GM23248 (cell line): ENCODE data around the gene EFNB2. TPM values are rescaled to one million over a fixed set of nuclear protein-coding genes. Genes with fewer than 3 reads are reported as not detected.

Source experiments
- DNase-seq: peaks from one replicate; pipeline ENCODE4 v3.0.0-alpha.2; 2015
- H2AFZ ChIP-seq: fragments of 200-600 bp; sonication (generic); 2 replicates; pipeline ENCODE4 v1.6.1; 2016; ENCODE audit warnings: antibody characterized with exemption
- H3F3A ChIP-seq: fragments of 200-600 bp; sonication (generic); 2 replicates; pipeline ENCODE4 v1.6.1; 2016; ENCODE audit warnings: mild to moderate bottlenecking, antibody characterized with exemption, mixed run types; ENCODE audit not compliant: insufficient read depth
- H3K27ac ChIP-seq: fragments of 200-600 bp; sonication (generic); 2 replicates; pipeline ENCODE4 v1.5.1; 2016; ENCODE audit warnings: mild to moderate bottlenecking
- H3K27me3 ChIP-seq: fragments of 200-600 bp; sonication (generic); replicated peaks from 2 replicates; pipeline ENCODE4 v1.6.1; 2016; ENCODE audit warnings: mild to moderate bottlenecking; ENCODE audit not compliant: insufficient read depth
- H3K36me3 ChIP-seq: fragments of 200-600 bp; sonication (generic); 2 replicates; pipeline ENCODE4 v1.6.1; 2016; ENCODE audit warnings: low read depth, mild to moderate bottlenecking
- H3K4me1 ChIP-seq: fragments of 200-600 bp; sonication (generic); 2 replicates; pipeline ENCODE4 v1.6.1; 2016; ENCODE audit warnings: mild to moderate bottlenecking; ENCODE audit not compliant: insufficient read depth
- H3K4me2 ChIP-seq: fragments of 200-600 bp; sonication (generic); one replicate; pipeline ENCODE4 v1.6.1; 2016; ENCODE audit warnings: mild to moderate bottlenecking; ENCODE audit not compliant: unreplicated experiment
- H3K4me3 ChIP-seq: fragments of 200-600 bp; sonication (generic); 2 replicates; pipeline ENCODE4 v1.5.1; 2016; ENCODE audit warnings: mild to moderate bottlenecking
- H3K79me2 ChIP-seq: fragments of 200-600 bp; sonication (generic); 2 replicates; pipeline ENCODE4 v1.6.1; 2016; ENCODE audit warnings: mild to moderate bottlenecking; ENCODE audit not compliant: insufficient read depth
- H3K9ac ChIP-seq: fragments of 200-600 bp; sonication (generic); 2 replicates; pipeline ENCODE4 v1.6.1; 2016; ENCODE audit warnings: mild to moderate bottlenecking
- H3K9me2 ChIP-seq: fragments of 200-600 bp; sonication (generic); 2 replicates; pipeline ENCODE4 v1.6.1; 2016; ENCODE audit warnings: mixed run types, mild to moderate bottlenecking, moderate library complexity; ENCODE audit not compliant: insufficient read depth
- H3K9me3 ChIP-seq: fragments of 200-600 bp; sonication (generic); one replicate; pipeline ENCODE4 v1.6.1; 2017; ENCODE audit warnings: low read depth
- H4K20me1 ChIP-seq: fragments of 200-600 bp; sonication (generic); 2 replicates; pipeline ENCODE4 v1.6.0; 2016; ENCODE audit not compliant: insufficient read depth
- EZH2 ChIP-seq: fragments of 200-600 bp; sonication (generic); IDR thresholded peaks from 2 replicates; pipeline ENCODE4 v1.6.1; 2018; ENCODE audit warnings: antibody characterized with exemption, mild to moderate bottlenecking; ENCODE audit not compliant: insufficient read depth, poor library complexity, severe bottlenecking
- EZH2phosphoT487 ChIP-seq: fragments of 200-600 bp; sonication (generic); IDR thresholded peaks from 2 replicates; pipeline ENCODE4 v1.6.1; 2018; ENCODE audit warnings: antibody characterized with exemption, moderate library complexity, mild to moderate bottlenecking, low read depth; ENCODE audit not compliant: insufficient read depth
- WGBS, 2 experiments: methylation state at CpG; one replicate each; pipeline ENCODE4 v1.1.6; 2015 to 2017; ENCODE audit warnings: low lambda C conversion rate in 2 of 2, low coverage in 1 of 2; ENCODE audit errors: missing lambda C conversion rate in 2 of 2; 5-methylcytosine and 5-hydroxymethylcytosine counted together
- in situ Hi-C: fragments of 300-500 bp; cut with MboI; formaldehyde crosslinking; loops from 2 replicates; pipeline ENCODE4 v1.15.0; 2020
- polyA plus RNA-seq: library from polyadenylated mRNA; unstranded; fragments of >200 nt; fragmentation: Nextera tagmentation; extraction: Ambion mirVana; gene quantifications from 2 replicates; pipeline ENCODE4 v1.2.1, GENCODE V29; 2016
- total RNA-seq: library from RNA; depleted of rRNA; stranded (reverse); fragments of >200 nt; shearing (Covaris generic); gene quantifications from 2 replicates; pipeline ENCODE4 v1.2.3, GENCODE V29; 2014

The EFNB2 gene
- total and polyA plus RNA-seq, 2 experiments from 2014 or later: 0.06 to 0.43 TPM

GRCh38 chr13:106525865-106526264, 9.6 kb downstream of the EFNB2 start:
- no peak overlapping the region for H2AFZ ChIP-seq
- H3K4me2 ChIP-seq: no peak overlapping the region
- no peaks in the 10 kb centered on the region for H3K9me2 ChIP-seq
- no peaks in the 10 kb centered on the region for H4K20me1 ChIP-seq
- H3K9ac ChIP-seq: no peak overlapping the region
- H3K9me3 ChIP-seq: no peaks in the 10 kb centered on the region
- H3F3A ChIP-seq: no peaks in the 10 kb centered on the region
- no peak for DNase-seq
- TF ChIP-seq EZH2phosphoT487: no peak
- no peak for TF ChIP-seq EZH2
- H3K4me3 ChIP-seq: no peak overlapping the region
- no peaks in the 10 kb centered on the region for H3K4me1 ChIP-seq
- no peaks in the 10 kb centered on the region; the same call in 1 of the 2 replicates for H3K27me3 ChIP-seq
- H3K79me2 ChIP-seq: no peaks in the 10 kb centered on the region
- no peaks in the 10 kb centered on the region for H3K36me3 ChIP-seq
- 84 to 87% methylated on average over 3 of the region's 3 CpGs for WGBS, 2 experiments
- in situ Hi-C loops: loop anchor here (10.0 kb wide), 1 partner anchor 451 kb away; no protein-coding TSS in a partner anchor
- no peak overlapping the region for H3K27ac ChIP-seq

- Histone ChIP-seq H3K79me2 (no peaks in the 10 kb centered on the region), H3K27ac (no peak overlapping the region), H3K4me3 (no peak overlapping the region), H3K9ac (no peak overlapping the region), H3K36me3 (no peaks in the 10 kb centered on the region), H3K27me3 (no peaks in the 10 kb centered on the region; the same call in 1 of the 2 replicates), H3K9me3 (no peaks in the 10 kb centered on the region), H4K20me1 (no peaks in the 10 kb centered on the region), H3K4me1 (no peaks in the 10 kb centered on the region), H3K9me2 (no peaks in the 10 kb centered on the region), H2AFZ (no peak overlapping the region), H3F3A (no peaks in the 10 kb centered on the region), H3K4me2 (no peak overlapping the region)
- DNase-seq: no peak
- whole genome bisulfite sequencing, 2 experiments: 32 to 33% methylated on average over 2 of the region's 2 CpGs
- in situ Hi-C loops: loop anchor here (10.0 kb wide), 1 partner anchor 449 kb away; no protein-coding TSS in a partner anchor
- TF ChIP-seq EZH2phosphoT487 (no peak), EZH2 (no peak)
These were observed 11.4 kb downstream of the EFNB2 start for GRCh38 chr13:106524108-106524507.

GRCh38 chr13:106523576-106523975, 11.9 kb downstream of the EFNB2 start:
- H3K36me3 ChIP-seq: no peaks in the 10 kb centered on the region
- TF ChIP-seq EZH2 (no peak), EZH2phosphoT487 (no peak)
- no peak overlapping the region for H3K9ac ChIP-seq
- H3K4me1 ChIP-seq: no peaks in the 10 kb centered on the region
- H4K20me1 ChIP-seq: no peaks in the 10 kb centered on the region
- in situ Hi-C loops: loop anchor here (10.0 kb wide), 1 partner anchor 449 kb away; no protein-coding TSS in a partner anchor
- H3K27ac ChIP-seq: no peak overlapping the region
- no peak overlapping the region for H2AFZ ChIP-seq
- H3K79me2 ChIP-seq: no peaks in the 10 kb centered on the region
- H3K4me3 ChIP-seq: no peak overlapping the region
- no peaks in the 10 kb centered on the region; the same call in 1 of the 2 replicates for H3K27me3 ChIP-seq
- 19 to 21% methylated on average over 3 of the region's 3 CpGs for WGBS, 2 experiments
- no peaks in the 10 kb centered on the region for H3F3A ChIP-seq
- no peak for DNase-seq
- H3K9me3 ChIP-seq: no peaks in the 10 kb centered on the region
- no peak overlapping the region for H3K4me2 ChIP-seq
- no peaks in the 10 kb centered on the region for H3K9me2 ChIP-seq

- no peak overlapping the region for H3K9ac ChIP-seq
- H3K9me3 ChIP-seq: no peaks in the 10 kb centered on the region
- no peak overlapping the region for H3K4me2 ChIP-seq
- H3K4me1 ChIP-seq: no peaks in the 10 kb centered on the region
- no peaks in the 10 kb centered on the region for H3K9me2 ChIP-seq
- H3K27ac ChIP-seq: no peak overlapping the region
- no peak for DNase-seq
- TF ChIP-seq EZH2 (no peak), EZH2phosphoT487 (no peak)
- H3K4me3 ChIP-seq: no peak overlapping the region
- H3K27me3 ChIP-seq: no peaks in the 10 kb centered on the region; the same call in 1 of the 2 replicates
- H3K36me3 ChIP-seq: no peaks in the 10 kb centered on the region
- in situ Hi-C loops: loop anchor here (10.0 kb wide), 1 partner anchor 448 kb away; no protein-coding TSS in a partner anchor
- H4K20me1 ChIP-seq: no peaks in the 10 kb centered on the region
- no peaks in the 10 kb centered on the region for H3K79me2 ChIP-seq
- no peaks in the 10 kb centered on the region for H3F3A ChIP-seq
- no peak overlapping the region for H2AFZ ChIP-seq
- WGBS, 2 experiments: 87 to 94% methylated on average over 7 of the region's 7 CpGs
These were observed 12.4 kb downstream of the EFNB2 start for GRCh38 chr13:106522898-106523525.
